Stimulated activated memory B cell treated with anti-CD40 and anti-IgM and Interleukin-4, amounts not matched to agents 10 μg/mL and 1 μg/mL and 100 μg/mL, for 72 hours (primary cell): ENCODE data around the gene NSG1.
"Not testable (repeated sequence)": the region's sequence is repeated elsewhere in the genome, so short reads cannot be mapped to it uniquely, and the experiment has no call there.

Experiments
- ATAC-seq: fragments of 150-1000 bp; cut with Tn5 transposase; 2 replicates; pipeline ENCODE4 v1.10.0; 2021
- H3K27ac Mint-ChIP-seq: one replicate; pipeline ENCODE4 v1.8.0; 2022; ENCODE audit warnings: mild to moderate bottlenecking, mixed read lengths
- H3K27me3 Mint-ChIP-seq: one replicate; pipeline ENCODE4 v1.8.0; 2022; ENCODE audit warnings: mixed read lengths
- H3K36me3 Mint-ChIP-seq: one replicate; pipeline ENCODE4 v1.8.0; 2022; ENCODE audit warnings: mixed read lengths
- H3K4me1 Mint-ChIP-seq: one replicate; pipeline ENCODE4 v1.8.0; 2022; ENCODE audit warnings: mixed read lengths
- H3K4me3 Mint-ChIP-seq: one replicate; pipeline ENCODE4 v1.8.0; 2022; ENCODE audit warnings: mild to moderate bottlenecking, moderate library complexity, mixed read lengths
- H3K9me3 Mint-ChIP-seq: one replicate; pipeline ENCODE4 v1.8.0; 2022; ENCODE audit warnings: mixed read lengths

Gene NSG1

GRCh38 chr4:4386736-4387392 lies at the start of gene NSG1:
Gene NSG1, plus strand, starts transcription at chr4:4387102. Its CDS starts 528 bp downstream, at chr4:4387630.
- Mint-ChIP-seq H3K27ac (no peak within 1 kb of the TSS), H3K4me1 (peaks cover 17% of the 10 kb centered on the region), H3K4me3 (peak within 1 kb of the TSS; percentile 64), H3K27me3 (peaks cover 83% of the 10 kb centered on the region), H3K36me3 (no peaks in the 10 kb centered on the region), H3K9me3 (no peaks in the 10 kb centered on the region)
- ATAC-seq: peak; percentile 25

- Mint-ChIP-seq H3K9me3 (no peaks in the 10 kb centered on the region), H3K27me3 (peaks cover 23% of the 10 kb centered on the region), H3K36me3 (no peaks in the 10 kb centered on the region), H3K4me1 (no peaks in the 10 kb centered on the region), H3K4me3 (no peak overlapping the region), H3K27ac (no peak overlapping the region)
- no peak for ATAC-seq
Observed at GRCh38 chr4:4338210-4339001, 48.5 kb upstream of the NSG1 start.

- Mint-ChIP-seq H3K27me3 (peaks cover 31% of the 10 kb centered on the region), H3K4me1 (peaks cover 10% of the 10 kb centered on the region), H3K4me3 (no peak overlapping the region), H3K36me3 (no peaks in the 10 kb centered on the region), H3K9me3 (no peaks in the 10 kb centered on the region), H3K27ac (no peak overlapping the region)
- ATAC-seq: no peak
Observed at GRCh38 chr4:4339504-4340085, 47.3 kb upstream of the NSG1 start.

- no peak overlapping the region for H3K27ac Mint-ChIP-seq
- H3K27me3 Mint-ChIP-seq: peaks cover 37% of the 10 kb centered on the region
- no peaks in the 10 kb centered on the region for H3K36me3 Mint-ChIP-seq
- no peak overlapping the region for H3K4me3 Mint-ChIP-seq
- no peak for ATAC-seq
- H3K4me1 Mint-ChIP-seq: peaks cover 27% of the 10 kb centered on the region
- no peaks in the 10 kb centered on the region for H3K9me3 Mint-ChIP-seq
Observed at GRCh38 chr4:4341861-4342650, 44.8 kb upstream of the NSG1 start.

GRCh38 chr4:4343038-4343437 lies 43.9 kb upstream of the NSG1 start:
- Mint-ChIP-seq H3K27ac (no peak overlapping the region), H3K4me3 (no peak overlapping the region), H3K36me3 (no peaks in the 10 kb centered on the region), H3K4me1 (peaks cover 27% of the 10 kb centered on the region), H3K9me3 (no peaks in the 10 kb centered on the region), H3K27me3 (peaks cover 46% of the 10 kb centered on the region)
- no peak for ATAC-seq

GRCh38 chr4:4344915-4345527 lies 41.9 kb upstream of the NSG1 start:
- H3K27ac Mint-ChIP-seq: peak overlapping the region; percentile 74
- ATAC-seq: peak; percentile 93

GRCh38 chr4:4347585-4347984 lies 39.3 kb upstream of the NSG1 start:
- H3K36me3 Mint-ChIP-seq: no peaks in the 10 kb centered on the region
- H3K9me3 Mint-ChIP-seq: no peaks in the 10 kb centered on the region
- no peak overlapping the region for H3K27ac Mint-ChIP-seq
- H3K4me3 Mint-ChIP-seq: no peak overlapping the region
- no peak for ATAC-seq
- H3K4me1 Mint-ChIP-seq: peaks cover 33% of the 10 kb centered on the region
- H3K27me3 Mint-ChIP-seq: peaks cover 70% of the 10 kb centered on the region

More at GRCh38 chr4:4344915-4345527, 41.9 kb upstream of the NSG1 start:
- H3K9me3 Mint-ChIP-seq: no peaks in the 10 kb centered on the region
- H3K36me3 Mint-ChIP-seq: no peaks in the 10 kb centered on the region
- peaks cover 61% of the 10 kb centered on the region for H3K27me3 Mint-ChIP-seq
- peaks cover 33% of the 10 kb centered on the region for H3K4me1 Mint-ChIP-seq
- peak overlapping the region; percentile 62 for H3K4me3 Mint-ChIP-seq

- H3K9me3 Mint-ChIP-seq, H3K36me3 Mint-ChIP-seq, ATAC-seq, H3K4me3 Mint-ChIP-seq, H3K27ac Mint-ChIP-seq: not testable (repeated sequence)
- H3K4me1 Mint-ChIP-seq: peaks cover 32% of the 10 kb centered on the region
- peaks cover 66% of the 10 kb centered on the region for H3K27me3 Mint-ChIP-seq
Observed at GRCh38 chr4:4348585-4348984, 38.3 kb upstream of the NSG1 start.

- H3K4me1 Mint-ChIP-seq: peaks cover 20% of the 10 kb centered on the region
- H3K36me3 Mint-ChIP-seq: no peaks in the 10 kb centered on the region
- H3K27ac Mint-ChIP-seq: no peak overlapping the region
- no peak for ATAC-seq
- no peak overlapping the region for H3K4me3 Mint-ChIP-seq
- H3K9me3 Mint-ChIP-seq: no peaks in the 10 kb centered on the region
- H3K27me3 Mint-ChIP-seq: peaks cover 62% of the 10 kb centered on the region
Observed at GRCh38 chr4:4349867-4350266, 37.0 kb upstream of the NSG1 start.

- ATAC-seq: no peak
- H3K27ac Mint-ChIP-seq: no peak overlapping the region
- H3K36me3 Mint-ChIP-seq: no peaks in the 10 kb centered on the region
- H3K4me1 Mint-ChIP-seq: peaks cover 10% of the 10 kb centered on the region
- H3K27me3 Mint-ChIP-seq: peaks cover 65% of the 10 kb centered on the region
- H3K9me3 Mint-ChIP-seq: no peaks in the 10 kb centered on the region
- no peak overlapping the region for H3K4me3 Mint-ChIP-seq
Observed at GRCh38 chr4:4350909-4351308, 36.0 kb upstream of the NSG1 start.

- Mint-ChIP-seq H3K27me3 (peaks cover 63% of the 10 kb centered on the region), H3K4me1 (no peaks in the 10 kb centered on the region), H3K4me3 (no peak overlapping the region), H3K9me3 (no peaks in the 10 kb centered on the region), H3K36me3 (no peaks in the 10 kb centered on the region), H3K27ac (no peak overlapping the region)
- ATAC-seq: no peak
Observed at GRCh38 chr4:4355302-4355701, 31.6 kb upstream of the NSG1 start.

GRCh38 chr4:4356106-4357041 lies 30.5 kb upstream of the NSG1 start:
- no peak for ATAC-seq
- Mint-ChIP-seq H3K36me3 (no peaks in the 10 kb centered on the region), H3K4me1 (no peaks in the 10 kb centered on the region), H3K4me3 (no peak overlapping the region), H3K27me3 (peaks cover 74% of the 10 kb centered on the region), H3K9me3 (no peaks in the 10 kb centered on the region), H3K27ac (no peak overlapping the region)

- no peak for ATAC-seq
- Mint-ChIP-seq H3K4me3 (no peak overlapping the region), H3K4me1 (no peaks in the 10 kb centered on the region), H3K27ac (no peak overlapping the region), H3K36me3 (no peaks in the 10 kb centered on the region), H3K9me3 (no peaks in the 10 kb centered on the region), H3K27me3 (peaks cover 83% of the 10 kb centered on the region)
Observed at GRCh38 chr4:4358093-4358854, 28.6 kb upstream of the NSG1 start.
